ENCODE results near the gene RANGAP1.

GRCh38 chr22:41239443-41240128 is 46.4 kb downstream of the RANGAP1 start:
- TF ChIP-seq, protein P1, sequence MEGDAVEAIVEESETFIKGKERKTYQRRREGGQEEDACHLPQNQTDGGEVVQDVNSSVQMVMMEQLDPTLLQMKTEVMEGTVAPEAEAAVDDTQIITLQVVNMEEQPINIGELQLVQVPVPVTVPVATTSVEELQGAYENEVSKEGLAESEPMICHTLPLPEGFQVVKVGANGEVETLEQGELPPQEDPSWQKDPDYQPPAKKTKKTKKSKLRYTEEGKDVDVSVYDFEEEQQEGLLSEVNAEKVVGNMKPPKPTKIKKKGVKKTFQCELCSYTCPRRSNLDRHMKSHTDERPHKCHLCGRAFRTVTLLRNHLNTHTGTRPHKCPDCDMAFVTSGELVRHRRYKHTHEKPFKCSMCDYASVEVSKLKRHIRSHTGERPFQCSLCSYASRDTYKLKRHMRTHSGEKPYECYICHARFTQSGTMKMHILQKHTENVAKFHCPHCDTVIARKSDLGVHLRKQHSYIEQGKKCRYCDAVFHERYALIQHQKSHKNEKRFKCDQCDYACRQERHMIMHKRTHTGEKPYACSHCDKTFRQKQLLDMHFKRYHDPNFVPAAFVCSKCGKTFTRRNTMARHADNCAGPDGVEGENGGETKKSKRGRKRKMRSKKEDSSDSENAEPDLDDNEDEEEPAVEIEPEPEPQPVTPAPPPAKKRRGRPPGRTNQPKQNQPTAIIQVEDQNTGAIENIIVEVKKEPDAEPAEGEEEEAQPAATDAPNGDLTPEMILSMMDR (IDR thresholded peaks at IDR 0.05) = no peak
- no peak for TF ChIP-seq POLR2A (IDR thresholded peaks at IDR 0.05)

All from lower leg skin (tissue), 3 donors.